Mucosa of rectum (tissue), 2 donors: ENCODE measurements around the gene TCF4.

Experiments
- H3K27ac ChIP-seq, 2 donors: one replicate each; pipeline ENCODE4 v1.7.0; 2013; ENCODE audit warnings: inconsistent platforms in 2 of 2, low read depth in 2 of 2, low read length in 2 of 2
- H3K27me3 ChIP-seq, 2 donors: one replicate each; pipeline ENCODE4 v1.7.0; 2013; ENCODE audit warnings: low read length in 2 of 2; ENCODE audit not compliant: control insufficient read depth in 2 of 2, insufficient read depth in 2 of 2
- H3K36me3 ChIP-seq, 2 donors: one replicate each; pipeline ENCODE4 v1.7.0; 2013; ENCODE audit warnings: low read length in 2 of 2; ENCODE audit not compliant: control insufficient read depth in 2 of 2, insufficient read depth in 2 of 2
- H3K4me1 ChIP-seq, 2 donors: one replicate each; pipeline ENCODE4 v1.7.0; 2013; ENCODE audit warnings: low read length in 2 of 2, mild to moderate bottlenecking in 1 of 2; ENCODE audit not compliant: control insufficient read depth in 2 of 2, insufficient read depth in 2 of 2
- H3K4me3 ChIP-seq, 2 donors: one replicate each; pipeline ENCODE4 v1.7.0; 2013; ENCODE audit warnings: low read length in 2 of 2
- H3K9ac ChIP-seq, 2 donors: one replicate each; pipeline ENCODE4 v1.7.0; 2013; ENCODE audit warnings: low read length in 2 of 2, low read depth in 1 of 2, mild to moderate bottlenecking in 1 of 2
- H3K9me3 ChIP-seq, 2 donors: one replicate each; pipeline ENCODE4 v1.7.0; 2013; ENCODE audit warnings: low read length in 2 of 2; ENCODE audit not compliant: control insufficient read depth in 2 of 2
- donor health status: healthy.
- donor health status: Normal muscosa, but diverticular disease.

TCF4 gene

GRCh38 chr18:55407191-55407590, 180.8 kb downstream of the TCF4 start:
- Histone ChIP-seq H3K4me3 (no peak overlapping the region), H3K27me3 (no peaks in the 10 kb centered on the region), H3K36me3 (no peaks in the 10 kb centered on the region), H3K4me1 (no peaks in the 10 kb centered on the region), H3K27ac (no peak overlapping the region), H3K9me3 (no peaks in the 10 kb centered on the region), H3K9ac (no peak overlapping the region)

- no peak overlapping the region for H3K27ac ChIP-seq
- H3K27me3 ChIP-seq: no peaks in the 10 kb centered on the region
- no peaks in the 10 kb centered on the region for H3K4me1 ChIP-seq
- no peaks in the 10 kb centered on the region for H3K9me3 ChIP-seq
- no peaks in the 10 kb centered on the region for H3K36me3 ChIP-seq
- H3K9ac ChIP-seq: no peak overlapping the region
- no peak overlapping the region for H3K4me3 ChIP-seq
Measured at GRCh38 chr18:55406451-55406991, 181.5 kb downstream of the TCF4 start.

- no peaks in the 10 kb centered on the region for H3K9me3 ChIP-seq
- no peak overlapping the region for H3K9ac ChIP-seq
- H3K36me3 ChIP-seq: no peaks in the 10 kb centered on the region
- no peaks in the 10 kb centered on the region for H3K4me1 ChIP-seq
- H3K27ac ChIP-seq: no peak overlapping the region
- no peaks in the 10 kb centered on the region for H3K27me3 ChIP-seq
- H3K4me3 ChIP-seq: no peak overlapping the region
Measured at GRCh38 chr18:55405893-55406406, 182.0 kb downstream of the TCF4 start.

- H3K27me3 ChIP-seq: no peaks in the 10 kb centered on the region
- no peak overlapping the region for H3K4me3 ChIP-seq
- H3K9ac ChIP-seq: no peak overlapping the region
- H3K36me3 ChIP-seq: no peaks in the 10 kb centered on the region
- no peaks in the 10 kb centered on the region for H3K4me1 ChIP-seq
- peak overlapping the region in 1 of 2 donors; percentile 39 for H3K27ac ChIP-seq
- no peaks in the 10 kb centered on the region for H3K9me3 ChIP-seq
Measured at GRCh38 chr18:55405475-55405874, 182.5 kb downstream of the TCF4 start.

GRCh38 chr18:55404832-55405465, 183.0 kb downstream of the TCF4 start:
- H3K9ac ChIP-seq: no peak overlapping the region
- H3K36me3 ChIP-seq: no peaks in the 10 kb centered on the region
- no peaks in the 10 kb centered on the region for H3K9me3 ChIP-seq
- H3K27me3 ChIP-seq: no peaks in the 10 kb centered on the region
- no peak overlapping the region for H3K4me3 ChIP-seq
- H3K27ac ChIP-seq: peak overlapping the region in 1 of 2 donors; percentile 39
- no peaks in the 10 kb centered on the region for H3K4me1 ChIP-seq

GRCh38 chr18:55404136-55404830, 183.7 kb downstream of the TCF4 start:
- no peaks in the 10 kb centered on the region for H3K9me3 ChIP-seq
- no peaks in the 10 kb centered on the region for H3K4me1 ChIP-seq
- H3K27ac ChIP-seq: peak overlapping the region in 1 of 2 donors; percentile 1
- H3K27me3 ChIP-seq: no peaks in the 10 kb centered on the region
- no peak overlapping the region for H3K4me3 ChIP-seq
- no peaks in the 10 kb centered on the region for H3K36me3 ChIP-seq
- no peak overlapping the region for H3K9ac ChIP-seq

- Histone ChIP-seq H3K9me3 (no peaks in the 10 kb centered on the region), H3K9ac (no peak overlapping the region), H3K4me1 (no peaks in the 10 kb centered on the region), H3K36me3 (no peaks in the 10 kb centered on the region), H3K27me3 (no peaks in the 10 kb centered on the region), H3K27ac (peak overlapping the region in 1 of 2 donors; percentile 34), H3K4me3 (peak overlapping the region in 1 of 2 donors; percentile 37)
Measured at GRCh38 chr18:55403421-55403949, 184.5 kb downstream of the TCF4 start.

GRCh38 chr18:55402731-55403405, 185.1 kb downstream of the TCF4 start:
- Histone ChIP-seq H3K4me3 (peak overlapping the region in 1 of 2 donors; percentile 37), H3K9ac (no peak overlapping the region), H3K27ac (peak overlapping the region in 1 of 2 donors; percentile 34), H3K9me3 (no peaks in the 10 kb centered on the region), H3K27me3 (no peaks in the 10 kb centered on the region), H3K4me1 (no peaks in the 10 kb centered on the region), H3K36me3 (no peaks in the 10 kb centered on the region)

- H3K36me3 ChIP-seq: no peaks in the 10 kb centered on the region
- peak overlapping the region; percentile 50 to 51 for H3K27ac ChIP-seq
- H3K4me3 ChIP-seq: peak overlapping the region in 1 of 2 donors; percentile 53
- H3K9ac ChIP-seq: no peak overlapping the region
- H3K9me3 ChIP-seq: no peaks in the 10 kb centered on the region
- no peaks in the 10 kb centered on the region for H3K4me1 ChIP-seq
- no peaks in the 10 kb centered on the region for H3K27me3 ChIP-seq
Measured at GRCh38 chr18:55401638-55402191, 186.3 kb downstream of the TCF4 start.
